Vagina (tissue), 2 donors: ENCODE results near the gene SAMD4A. TPM values are rescaled to one million over a fixed set of nuclear protein-coding genes. Genes with fewer than 3 reads are reported as not detected.

Experiments used
- DNase-seq, 2 donors: peaks; one replicate each; pipeline ENCODE4 v3.0.0-alpha.2; 2017; ENCODE audit errors: extremely low spot score in 2 of 2
- H3K27ac ChIP-seq: fragments of 200-600 bp; sonication (generic); one replicate; pipeline ENCODE4 v1.5.1; 2019
- H3K27me3 ChIP-seq: fragments of 200-600 bp; sonication (generic); one replicate; pipeline ENCODE4 v1.5.1; 2019
- H3K36me3 ChIP-seq, 2 donors: fragments of 200-600 bp; sonication (generic); one replicate each; pipeline ENCODE4 v1.5.1; 2017 to 2019
- H3K4me1 ChIP-seq: fragments of 200-600 bp; sonication (generic); one replicate; pipeline ENCODE4 v1.5.1; 2019
- H3K4me3 ChIP-seq, 2 donors: fragments of 200-600 bp; sonication (generic); 1 replicate in 1 of 2; 2 replicates in 1 of 2; pipeline ENCODE4 v1.5.1; 2016 to 2019
- H3K9me3 ChIP-seq: fragments of 200-600 bp; sonication (generic); one replicate; pipeline ENCODE4 v1.5.1; 2019
- CTCF ChIP-seq, 3 experiments: fragments of 450-650 bp in 2 of 3; fragments of 200-600 bp in 1 of 3; sonication (generic) in 1 of 3; IDR thresholded peaks; one replicate each; pipeline ENCODE4 v1.5.1; 2017 to 2019; ENCODE audit warnings: antibody characterized with exemption in 3 of 3, mild to moderate bottlenecking in 2 of 3, moderate library complexity in 2 of 3
- POLR2A ChIP-seq, 2 donors: fragments of 450-650 bp; IDR thresholded peaks; one replicate each; pipeline ENCODE4 v1.6.1; 2017; ENCODE audit warnings: antibody characterized with exemption in 2 of 2, mild to moderate bottlenecking in 2 of 2, moderate library complexity in 2 of 2
- POLR2AphosphoS5 ChIP-seq, 2 donors: sonication (generic); formaldehyde crosslinking; IDR thresholded peaks; one replicate each; pipeline ENCODE4 v1.9.0; 2017; ENCODE audit warnings: antibody characterized with exemption in 2 of 2, mild to moderate bottlenecking in 2 of 2, low read depth in 1 of 2; ENCODE audit not compliant: insufficient read depth in 1 of 2
- intact Hi-C: fragments of 100-400 bp; cut with DNase I; formaldehyde crosslinking; loops from one replicate; pipeline ENCODE4 v1.15.1; 2023
- total RNA-seq: library from RNA; depleted of rRNA; stranded (reverse); fragments of >200 nt; gene quantifications from one replicate; pipeline ENCODE4 v1.2.3, GENCODE V29; 2016

Gene SAMD4A
- total RNA-seq, 1 donor from 2014 or later, result 43.0 TPM

- TF ChIP-seq CTCF (IDR thresholded peaks at IDR 0.05) (no peak), POLR2A (IDR thresholded peaks at IDR 0.05) (no peak), POLR2AphosphoS5 (IDR thresholded peaks at IDR 0.05; ENCODE audit: insufficient read depth in 1 of 2, low read depth in 1 of 2) (no peak)
- intact Hi-C loops, result no loop called here
- Histone ChIP-seq H3K9me3 (no peaks in the 10 kb centered on the region), H3K4me3 (no peak overlapping the region), H3K36me3 (no peaks in the 10 kb centered on the region), H3K4me1 (peaks cover 11% of the 10 kb centered on the region), H3K27me3 (no peaks in the 10 kb centered on the region), H3K27ac (no peak overlapping the region)
- peak in 1 of 2 donors; percentile 74 for DNase-seq
Measured at GRCh38 chr14:54803396-54803795, 236.5 kb downstream of the SAMD4A start.

GRCh38 chr14:54803926-54804537, 237.1 kb downstream of the SAMD4A start:
- intact Hi-C loops, result no loop called here
- no peak overlapping the region for H3K27ac ChIP-seq
- no peaks in the 10 kb centered on the region for H3K9me3 ChIP-seq
- peak in 1 of 2 donors; percentile 46 for DNase-seq
- no peaks in the 10 kb centered on the region for H3K36me3 ChIP-seq
- peaks cover 11% of the 10 kb centered on the region for H3K4me1 ChIP-seq
- TF ChIP-seq POLR2AphosphoS5 (IDR thresholded peaks at IDR 0.05; ENCODE audit: insufficient read depth in 1 of 2, low read depth in 1 of 2) (no peak), POLR2A (IDR thresholded peaks at IDR 0.05) (no peak), CTCF (IDR thresholded peaks at IDR 0.05) (no peak)
- no peak overlapping the region for H3K4me3 ChIP-seq
- H3K27me3 ChIP-seq, result no peaks in the 10 kb centered on the region

GRCh38 chr14:54804538-54805041, 237.7 kb downstream of the SAMD4A start:
- no peaks in the 10 kb centered on the region for H3K9me3 ChIP-seq
- H3K36me3 ChIP-seq, result no peaks in the 10 kb centered on the region
- H3K27me3 ChIP-seq, result no peaks in the 10 kb centered on the region
- peaks cover 11% of the 10 kb centered on the region for H3K4me1 ChIP-seq
- H3K27ac ChIP-seq, result no peak overlapping the region
- intact Hi-C loops, result no loop called here
- no peak overlapping the region for H3K4me3 ChIP-seq
- DNase-seq, result peak in 1 of 2 donors; percentile 74
- TF ChIP-seq POLR2AphosphoS5 (IDR thresholded peaks at IDR 0.05; ENCODE audit: insufficient read depth in 1 of 2, low read depth in 1 of 2) (no peak), POLR2A (IDR thresholded peaks at IDR 0.05) (no peak), CTCF (IDR thresholded peaks at IDR 0.05) (no peak)

- no peaks in the 10 kb centered on the region for H3K27me3 ChIP-seq
- intact Hi-C loops, result no loop called here
- no peaks in the 10 kb centered on the region for H3K36me3 ChIP-seq
- no peak overlapping the region for H3K4me3 ChIP-seq
- H3K27ac ChIP-seq, result no peak overlapping the region
- no peaks in the 10 kb centered on the region for H3K9me3 ChIP-seq
- peaks cover 11% of the 10 kb centered on the region for H3K4me1 ChIP-seq
- peak in 1 of 2 donors; percentile 82 for DNase-seq
- TF ChIP-seq CTCF (IDR thresholded peaks at IDR 0.05), result no peak
- TF ChIP-seq POLR2AphosphoS5 (IDR thresholded peaks at IDR 0.05; ENCODE audit: insufficient read depth in 1 of 2, low read depth in 1 of 2), result no peak
- TF ChIP-seq POLR2A (IDR thresholded peaks at IDR 0.05), result no peak
Measured at GRCh38 chr14:54805070-54805444, 238.1 kb downstream of the SAMD4A start.
